PC-3 (cell line): Measurements from ENCODE around the gene MGAT4B. TPM values are rescaled to one million over a fixed set of nuclear protein-coding genes. Genes with fewer than 3 reads are reported as not detected.

Experiments
- ATAC-seq: fragments of 200-7000 bp; cut with Tn5 transposase; 2 replicates; pipeline ENCODE4 v1.9.1; 2020; ENCODE audit warnings: mild to moderate bottlenecking, moderate library complexity
- BruUV-seq: library from RNA; stranded (reverse); fragments of 400-500 nt; replicated peaks from 2 replicates; lab custom pipeline; 2021; lab: Mats Ljungman, UMichigan
- CTCF ChIA-PET: fragments of 300-600 bp; sonication (Branson Sonifier 250); formaldehyde crosslinking; loops from one replicate; lab custom pipeline; 2022; ENCODE audit warnings: antibody characterized with exemption; lab: Charles Lee
- POLR2A ChIA-PET: fragments of 300-600 bp; sonication (Branson Sonifier 250); formaldehyde crosslinking; loops from one replicate; lab custom pipeline; 2022; ENCODE audit warnings: antibody characterized with exemption; ENCODE audit not compliant: unreplicated experiment; lab: Charles Lee
- DNase-seq: peaks from one replicate; pipeline ENCODE4 v3.0.0-alpha.2; 2015
- H2AFZ ChIP-seq: fragments of 300-600 bp; sonication (generic); 2 replicates; pipeline ENCODE4 v1.6.0; 2016; ENCODE audit warnings: antibody characterized with exemption, low read length
- H3F3A ChIP-seq: fragments of 300-600 bp; sonication (generic); one replicate; pipeline ENCODE4 v1.6.0; 2017; ENCODE audit warnings: antibody characterized with exemption, low read length, control low read depth, mild to moderate bottlenecking; ENCODE audit not compliant: unreplicated experiment
- H3K27ac ChIP-seq: fragments of 300-600 bp; sonication (generic); 2 replicates; pipeline ENCODE4 v1.5.1; 2016; ENCODE audit warnings: mild to moderate bottlenecking, low read length
- H3K27me3 ChIP-seq: fragments of 300-600 bp; sonication (generic); 2 replicates; pipeline ENCODE4 v1.6.1; 2016; ENCODE audit warnings: low read length, mixed read lengths
- H3K36me3 ChIP-seq: fragments of 300-600 bp; sonication (generic); 2 replicates; pipeline ENCODE4 v1.6.1; 2016; ENCODE audit warnings: low read depth, mixed run types, low read length, mixed read lengths
- H3K4me1 ChIP-seq: fragments of 300-600 bp; sonication (generic); 2 replicates; pipeline ENCODE4 v1.5.1; 2016; ENCODE audit warnings: low read length; ENCODE audit not compliant: insufficient read depth
- H3K4me2 ChIP-seq: fragments of 300-600 bp; sonication (generic); 2 replicates; pipeline ENCODE4 v1.6.0; 2016; ENCODE audit warnings: low read length
- H3K4me3 ChIP-seq: fragments of 300-600 bp; sonication (generic); 2 replicates; pipeline ENCODE4 v1.5.1; 2016; ENCODE audit warnings: mild to moderate bottlenecking, low read length, mixed read lengths
- H3K79me2 ChIP-seq: fragments of 300-600 bp; sonication (generic); 2 replicates; pipeline ENCODE4 v1.6.1; 2017; ENCODE audit warnings: low read length, mixed read lengths
- H3K9ac ChIP-seq: fragments of 300-600 bp; sonication (generic); 2 replicates; pipeline ENCODE4 v1.6.0; 2016; ENCODE audit warnings: mild to moderate bottlenecking, low read length
- H3K9me2 ChIP-seq: fragments of 300-600 bp; sonication (generic); replicated peaks from 2 replicates; pipeline ENCODE4 v1.6.1; 2016; ENCODE audit warnings: mixed run types, low read length, mixed read lengths
- H3K9me3 ChIP-seq: fragments of 300-600 bp; sonication (generic); 2 replicates; pipeline ENCODE4 v1.6.1; 2016; ENCODE audit warnings: low read length, mixed read lengths
- H4K20me1 ChIP-seq: fragments of 300-600 bp; sonication (generic); 2 replicates; pipeline ENCODE4 v1.6.1; 2016; ENCODE audit warnings: low read length, mixed read lengths
- CTCF ChIP-seq: fragments of 300-600 bp; sonication (generic); conservative IDR thresholded peaks from 2 replicates; pipeline ENCODE4 v1.5.1; 2017; ENCODE audit warnings: antibody characterized with exemption, low read depth, mild to moderate bottlenecking, low read length
- EZH2 ChIP-seq: fragments of 300-600 bp; sonication (generic); IDR thresholded peaks from one replicate; pipeline ENCODE4 v1.6.1; 2017; ENCODE audit warnings: antibody characterized with exemption, mild to moderate bottlenecking, low read length; ENCODE audit not compliant: unreplicated experiment
- EZH2phosphoT487 ChIP-seq: fragments of 300-600 bp; sonication (generic); IDR thresholded peaks from 2 replicates; pipeline ENCODE4 v1.6.1; 2018; ENCODE audit warnings: mild to moderate bottlenecking, antibody characterized with exemption, low read length, borderline replicate concordance
- intact Hi-C: fragments of 100-400 bp; cut with micrococcal nuclease; formaldehyde crosslinking; loops from 2 replicates; pipeline ENCODE4 v1.9.0; 2023
- total RNA-seq: library from RNA; depleted of rRNA; stranded (reverse); fragments of >200 nt; gene quantifications from 2 replicates; pipeline ENCODE4 v1.2.3, GENCODE V29; 2014

Gene MGAT4B
- total RNA-seq, 1 experiment from 2014 or later = 88.9 TPM

- ATAC-seq = no peak
- intact Hi-C loops = no loop called here
- peak within 1 kb of the TSS; percentile 76; the same call in 1 of the 2 replicates for H3K4me3 ChIP-seq
Measured at GRCh38 chr5:179793468-179794139, 13.1 kb downstream of the MGAT4B start, which contains the start of gene LTC4S. TSS of gene LTC4S (plus strand) at chr5:179793986. CDS start at chr5:179794081, 95 bp downstream.

GRCh38 chr5:179792612-179793467, 13.8 kb downstream of the MGAT4B start:
- no peak for DNase-seq
- ChIA-PET POLR2A (no interaction called here), CTCF (no interaction called here)
- H3K27me3 ChIP-seq = no peaks in the 10 kb centered on the region
- H3F3A ChIP-seq = no peaks in the 10 kb centered on the region
- H3K9ac ChIP-seq = no peak overlapping the region
- intact Hi-C loops = no loop called here
- H3K4me1 ChIP-seq = peaks cover 8% of the 10 kb centered on the region; the same call in 1 of the 2 replicates
- no peaks in the 10 kb centered on the region for H4K20me1 ChIP-seq
- H3K9me3 ChIP-seq = no peaks in the 10 kb centered on the region
- H2AFZ ChIP-seq = no peak overlapping the region
- no peak overlapping the region for H3K4me3 ChIP-seq
- H3K79me2 ChIP-seq = no peaks in the 10 kb centered on the region
- no peak overlapping the region for H3K4me2 ChIP-seq
- no peaks in the 10 kb centered on the region for H3K36me3 ChIP-seq
- no peak for ATAC-seq
- no TSS peak for BruUV-seq
- no peaks in the 10 kb centered on the region for H3K9me2 ChIP-seq
- TF ChIP-seq EZH2phosphoT487 (no peak), EZH2 (no peak), CTCF (no peak)
- H3K27ac ChIP-seq = no peak overlapping the region

More at GRCh38 chr5:179793468-179794139, 13.1 kb downstream of the MGAT4B start, which contains the start of gene LTC4S:
- BruUV-seq = no TSS peak
- H3K9me2 ChIP-seq = no peaks in the 10 kb centered on the region
- H2AFZ ChIP-seq = no peak within 1 kb of the TSS
- peak within 1 kb of the TSS; percentile 75 for H3K4me2 ChIP-seq
- DNase-seq = no peak
- POLR2A ChIA-PET = no interaction called here
- H3K36me3 ChIP-seq = no peaks in the 10 kb centered on the region
- no peak within 1 kb of the TSS for H3K27ac ChIP-seq
- H3F3A ChIP-seq = no peaks in the 10 kb centered on the region
- TF ChIP-seq EZH2phosphoT487 (no peak), EZH2 (no peak), CTCF (no peak)
- H3K9ac ChIP-seq = no peak within 1 kb of the TSS
- CTCF ChIA-PET = no interaction called here
- no peaks in the 10 kb centered on the region for H3K79me2 ChIP-seq
- peaks cover 8% of the 10 kb centered on the region; the same call in 1 of the 2 replicates for H3K4me1 ChIP-seq
- no peaks in the 10 kb centered on the region for H4K20me1 ChIP-seq
- no peaks in the 10 kb centered on the region for H3K27me3 ChIP-seq
- no peaks in the 10 kb centered on the region for H3K9me3 ChIP-seq
